Small intestine (tissue), 7 donors: ENCODE results near the gene TYRP1. TPM values are rescaled to one million over a fixed set of nuclear protein-coding genes. Genes with fewer than 3 reads are reported as not detected.

ENCODE experiments used
- DNase-seq, 2 donors: peaks; one replicate each; pipeline versions ENCODE4 v3.0.0 to v3.0.0-alpha.2; 2013
- FAIRE-seq: peaks from 2 replicates; lab custom pipeline; 2012; peaks lifted over from hg19 to GRCh38; lab: Jason Lieb, UNC
- H3K27ac ChIP-seq, 3 donors: one replicate each; pipeline ENCODE4 v1.5.1; 2013; ENCODE audit warnings: low read length in 2 of 3, mild to moderate bottlenecking in 2 of 3, control low read depth in 1 of 3, inconsistent platforms in 1 of 3, low read depth in 1 of 3, moderate library complexity in 1 of 3
- H3K27me3 ChIP-seq, 3 donors: one replicate each; pipeline ENCODE4 v1.6.1; 2013; ENCODE audit warnings: low read length in 3 of 3, inconsistent platforms in 1 of 3; ENCODE audit not compliant: control insufficient read depth in 3 of 3, insufficient read depth in 3 of 3
- H3K36me3 ChIP-seq, 3 donors: one replicate each; pipeline ENCODE4 v1.6.1; 2013; ENCODE audit warnings: low read length in 3 of 3, inconsistent platforms in 1 of 3, low read depth in 1 of 3, mild to moderate bottlenecking in 1 of 3, moderate library complexity in 1 of 3; ENCODE audit not compliant: control insufficient read depth in 3 of 3, insufficient read depth in 2 of 3
- H3K4me1 ChIP-seq, 3 donors: one replicate each; pipeline ENCODE4 v1.6.1; 2013; ENCODE audit warnings: low read length in 2 of 3, inconsistent platforms in 1 of 3, low read depth in 1 of 3, mild to moderate bottlenecking in 1 of 3, moderate library complexity in 1 of 3; ENCODE audit not compliant: control insufficient read depth in 3 of 3, insufficient read depth in 2 of 3
- H3K4me3 ChIP-seq, 3 donors: one replicate each; pipeline ENCODE4 v1.5.1; 2013; ENCODE audit warnings: low read length in 3 of 3, control low read depth in 1 of 3, inconsistent platforms in 1 of 3, low read depth in 1 of 3, mild to moderate bottlenecking in 1 of 3, moderate library complexity in 1 of 3
- H3K9me3 ChIP-seq, 2 donors: one replicate each; pipeline ENCODE4 v1.6.1; 2013; ENCODE audit warnings: low read depth in 1 of 2, low read length in 1 of 2; ENCODE audit not compliant: control insufficient read depth in 2 of 2, insufficient read depth in 1 of 2
- WGBS, 3 donors: extraction: QIAGEN DNeasy Blood & Tissue Kit; methylation state at CpG; one replicate each; pipeline ENCODE4 v1.1.7; 2013; 5-methylcytosine and 5-hydroxymethylcytosine counted together
- polyA plus RNA-seq, 4 donors: library from polyadenylated mRNA; stranded (reverse) in 3 of 4; unstranded in 1 of 4; fragments of 200-250 nt in 3 of 4; fragments of 120-200 nt in 1 of 4; gene quantifications; one replicate each; pipeline versions ENCODE4 v1.2.1 to v1.2.3, GENCODE V29; 2013
- donor health status: healthy with polysubstance abuse.
- donor health status: control.
- donor health status: control.
- donor health status: Bipolar disorder and iron deficiency.
- donor health status: healthy.

The TYRP1 gene
- polyA plus RNA-seq, 4 donors = 0.10 to 2.5 (median 0.92) TPM

DNA sequence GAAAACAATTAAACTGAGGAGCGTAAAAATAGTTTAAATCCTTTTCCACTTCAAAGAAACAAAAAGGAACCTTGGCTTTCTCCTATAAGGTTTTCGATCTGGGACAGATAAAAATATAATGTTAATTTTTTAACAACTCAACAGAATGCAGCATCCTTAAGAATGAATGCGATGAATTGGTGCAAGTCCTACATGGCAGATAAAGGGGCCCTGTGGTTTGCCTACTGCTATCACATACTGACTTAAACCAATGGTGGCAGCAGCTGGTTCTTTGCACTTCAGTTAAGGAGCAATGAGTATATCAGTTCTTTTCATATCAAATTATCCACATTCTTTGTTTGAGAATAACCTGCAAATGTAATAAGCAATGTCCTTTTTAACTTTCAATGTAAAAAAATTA lies 12.4 kb upstream of the TYRP1 start:
- FAIRE-seq = no peak
- DNase-seq = no peak
- Histone ChIP-seq H3K4me1 (no peaks in the 10 kb centered on the region), H3K4me3 (no peak overlapping the region), H3K9me3 (no peaks in the 10 kb centered on the region), H3K27me3 (no peaks in the 10 kb centered on the region), H3K27ac (no peak overlapping the region), H3K36me3 (no peaks in the 10 kb centered on the region)
- 85 to 89% (median 86%) methylated on average over 3 of the region's 3 CpGs for WGBS, 3 donors

DNA sequence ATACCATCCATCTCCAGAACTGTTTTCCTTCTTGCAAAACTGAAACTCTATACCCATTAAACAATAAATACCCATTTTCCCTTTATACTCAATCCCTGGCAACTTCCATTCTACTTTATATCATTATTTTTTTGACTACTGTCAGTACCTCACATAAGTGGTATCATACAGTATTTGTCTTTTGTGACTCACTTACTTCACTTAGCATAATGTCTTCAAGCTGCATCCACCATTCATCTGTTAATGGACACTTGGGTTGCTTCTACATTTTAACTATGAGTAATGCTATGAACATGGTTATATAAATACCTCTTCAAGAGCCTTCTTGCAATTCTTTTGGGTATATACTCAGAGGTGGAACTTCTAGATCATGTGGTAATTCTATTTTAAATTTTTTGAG lies 11.6 kb upstream of the TYRP1 start:
- no peak for DNase-seq
- no peaks in the 10 kb centered on the region for H3K4me1 ChIP-seq
- H3K36me3 ChIP-seq = no peaks in the 10 kb centered on the region
- no peak for FAIRE-seq
- H3K27me3 ChIP-seq = no peaks in the 10 kb centered on the region
- no peak overlapping the region for H3K27ac ChIP-seq
- H3K4me3 ChIP-seq = no peak overlapping the region
- H3K9me3 ChIP-seq = no peaks in the 10 kb centered on the region

GRCh38 chr9:12684974-12685373 lies 8.2 kb upstream of the TYRP1 start:
- H3K4me1 ChIP-seq = no peaks in the 10 kb centered on the region
- no peaks in the 10 kb centered on the region for H3K36me3 ChIP-seq
- H3K27me3 ChIP-seq = no peaks in the 10 kb centered on the region
- 23 to 34% (median 24%) methylated on average over 1 of the region's 1 CpG for WGBS, 3 donors
- FAIRE-seq (no peak), DNase-seq (no peak)
- H3K9me3 ChIP-seq = no peaks in the 10 kb centered on the region
- no peak overlapping the region for H3K27ac ChIP-seq
- H3K4me3 ChIP-seq = no peak overlapping the region

DNA sequence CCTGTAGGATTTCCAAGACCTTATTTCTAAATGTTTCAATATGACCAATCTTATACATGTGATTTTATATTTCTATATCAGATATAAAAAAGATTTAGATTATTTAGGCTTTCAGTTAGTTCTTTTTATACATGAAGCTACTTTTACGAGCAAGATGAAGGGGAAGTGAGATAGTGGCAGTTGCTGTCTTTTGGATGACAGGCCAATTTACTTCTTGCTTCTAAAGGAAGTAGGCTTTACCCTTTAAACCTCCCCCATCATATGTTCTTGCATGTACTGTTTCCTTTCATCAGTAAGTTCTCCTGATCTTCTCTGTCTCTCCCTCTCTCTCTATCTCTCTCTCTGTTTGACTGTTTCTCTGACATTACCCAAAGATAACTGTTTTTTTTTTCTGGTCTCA lies 4.0 kb upstream of the TYRP1 start:
- no peak for FAIRE-seq
- 27 to 51% (median 50%) methylated on average over 1 of the region's 1 CpG for WGBS, 3 donors

GRCh38 chr9:12694013-12694412 lies 828 bp downstream of the TYRP1 start:
- Histone ChIP-seq H3K27ac (no peak overlapping the region), H3K27me3 (no peaks in the 10 kb centered on the region), H3K4me3 (no peak overlapping the region), H3K4me1 (no peaks in the 10 kb centered on the region), H3K36me3 (no peaks in the 10 kb centered on the region), H3K9me3 (no peaks in the 10 kb centered on the region)
- DNase-seq = no peak
- FAIRE-seq = no peak
- 93 to 94% (median 94%) methylated on average over 8 of the region's 8 CpGs for WGBS, 3 donors

More for the DNA sequence above, 4.0 kb upstream of the TYRP1 start:
- Histone ChIP-seq H3K9me3 (no peaks in the 10 kb centered on the region), H3K36me3 (no peaks in the 10 kb centered on the region), H3K4me3 (no peak overlapping the region), H3K27me3 (no peaks in the 10 kb centered on the region), H3K4me1 (no peaks in the 10 kb centered on the region), H3K27ac (no peak overlapping the region)
- no peak for DNase-seq

GRCh38 chr9:12695474-12695873 lies 2.3 kb downstream of the TYRP1 start:
- no peak for DNase-seq
- H3K4me1 ChIP-seq = no peaks in the 10 kb centered on the region
- H3K36me3 ChIP-seq = no peaks in the 10 kb centered on the region
- H3K9me3 ChIP-seq = no peaks in the 10 kb centered on the region
- H3K27ac ChIP-seq = no peak overlapping the region
- no peak overlapping the region for H3K4me3 ChIP-seq
- 75 to 80% (median 78%) methylated on average over 4 of the region's 4 CpGs for WGBS, 3 donors
- no peaks in the 10 kb centered on the region for H3K27me3 ChIP-seq
- FAIRE-seq = no peak

DNA sequence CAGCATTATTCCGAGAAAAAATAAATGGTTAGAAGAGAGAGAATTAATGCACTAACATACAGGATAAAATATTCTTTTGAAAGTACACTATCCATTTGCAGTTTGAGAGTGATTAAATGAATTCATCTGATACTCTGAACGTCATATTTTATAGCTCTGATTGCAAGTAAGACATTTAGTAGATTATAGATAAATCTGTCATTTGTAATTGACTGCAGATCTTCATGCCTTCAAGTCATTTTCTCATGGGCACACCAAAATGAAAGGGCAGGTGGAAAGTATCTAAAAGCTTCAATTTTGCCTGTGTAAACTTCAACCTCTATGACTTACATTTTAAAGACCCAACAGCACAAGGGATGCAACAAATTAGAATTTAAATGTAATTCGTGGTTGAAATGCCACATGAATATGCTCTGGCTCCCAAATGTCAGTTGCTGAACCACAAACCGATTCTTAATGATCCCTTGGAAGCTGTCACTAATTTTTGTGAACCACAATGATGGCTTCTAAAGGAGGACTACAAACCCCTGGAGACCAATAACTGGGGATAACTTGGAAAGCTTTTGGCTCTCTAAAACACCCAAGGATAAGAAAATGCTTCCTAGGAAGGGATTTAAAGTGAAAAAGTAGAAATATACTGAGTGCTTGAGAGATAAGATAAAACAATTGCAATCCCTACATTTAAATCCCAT lies 3.9 kb downstream of the TYRP1 start:
- DNase-seq (no peak), FAIRE-seq (no peak)
- Histone ChIP-seq H3K4me1 (no peaks in the 10 kb centered on the region), H3K36me3 (no peaks in the 10 kb centered on the region), H3K27ac (no peak overlapping the region), H3K9me3 (no peaks in the 10 kb centered on the region), H3K4me3 (no peak overlapping the region), H3K27me3 (no peaks in the 10 kb centered on the region)
- WGBS, 3 donors = 51 to 55% (median 51%) methylated on average over 4 of the region's 4 CpGs

- H3K4me3 ChIP-seq = no peak overlapping the region
- DNase-seq (no peak), FAIRE-seq (no peak)
- H3K9me3 ChIP-seq = no peaks in the 10 kb centered on the region
- 30 to 33% (median 31%) methylated on average over 1 of the region's 1 CpG for WGBS, 3 donors
- H3K27me3 ChIP-seq = no peaks in the 10 kb centered on the region
- H3K36me3 ChIP-seq = no peaks in the 10 kb centered on the region
- no peaks in the 10 kb centered on the region for H3K4me1 ChIP-seq
- H3K27ac ChIP-seq = no peak overlapping the region
Observed at GRCh38 chr9:12697719-12698118, 4.5 kb downstream of the TYRP1 start.

DNA sequence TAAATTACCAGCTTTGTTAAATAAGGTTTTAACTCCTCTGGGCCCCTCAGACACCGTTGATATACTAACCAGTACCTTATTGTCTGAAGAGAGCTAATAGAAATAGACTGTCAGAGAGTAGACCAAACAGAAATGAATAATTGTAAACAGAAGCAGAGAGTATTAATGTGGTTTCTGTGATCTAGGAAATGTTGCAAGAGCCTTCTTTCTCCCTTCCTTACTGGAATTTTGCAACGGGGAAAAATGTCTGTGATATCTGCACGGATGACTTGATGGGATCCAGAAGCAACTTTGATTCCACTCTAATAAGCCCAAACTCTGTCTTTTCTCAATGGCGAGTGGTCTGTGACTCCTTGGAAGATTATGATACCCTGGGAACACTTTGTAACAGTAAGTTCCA lies 5.1 kb downstream of the TYRP1 start:
- no peaks in the 10 kb centered on the region for H3K36me3 ChIP-seq
- no peak overlapping the region for H3K4me3 ChIP-seq
- no peak for FAIRE-seq
- no peak for DNase-seq
- no peaks in the 10 kb centered on the region for H3K27me3 ChIP-seq
- WGBS, 3 donors = 40 to 52% (median 46%) methylated on average over 4 of the region's 4 CpGs
- H3K4me1 ChIP-seq = no peaks in the 10 kb centered on the region
- no peak overlapping the region for H3K27ac ChIP-seq
- no peaks in the 10 kb centered on the region for H3K9me3 ChIP-seq
